Measurements from ENCODE around the gene CNFN.

Gene CNFN

GRCh38 chr19:42357290-42357689, 32.8 kb downstream of the CNFN start:
- no peak for DNase-seq (ENCODE audit: insufficient read length)
- TF ChIP-seq TAF1 (IDR thresholded peaks at IDR 0.05; ENCODE audit: borderline replicate concordance, low read depth, low read length) (no peak), POLR2A (IDR thresholded peaks at IDR 0.05; ENCODE audit: low read depth, low read length) (no peak)
- FAIRE-seq: no peak

GRCh38 chr19:42356686-42357085, 33.4 kb downstream of the CNFN start:
- TF ChIP-seq TAF1 (IDR thresholded peaks at IDR 0.05; ENCODE audit: borderline replicate concordance, low read depth, low read length) (no peak), POLR2A (IDR thresholded peaks at IDR 0.05; ENCODE audit: low read depth, low read length) (no peak), POLR2AphosphoS5 (IDR thresholded peaks at IDR 0.05; ENCODE audit: low read depth, low read length) (no peak)
- FAIRE-seq: no peak
- DNase-seq (ENCODE audit: insufficient read length): no peak

DNA sequence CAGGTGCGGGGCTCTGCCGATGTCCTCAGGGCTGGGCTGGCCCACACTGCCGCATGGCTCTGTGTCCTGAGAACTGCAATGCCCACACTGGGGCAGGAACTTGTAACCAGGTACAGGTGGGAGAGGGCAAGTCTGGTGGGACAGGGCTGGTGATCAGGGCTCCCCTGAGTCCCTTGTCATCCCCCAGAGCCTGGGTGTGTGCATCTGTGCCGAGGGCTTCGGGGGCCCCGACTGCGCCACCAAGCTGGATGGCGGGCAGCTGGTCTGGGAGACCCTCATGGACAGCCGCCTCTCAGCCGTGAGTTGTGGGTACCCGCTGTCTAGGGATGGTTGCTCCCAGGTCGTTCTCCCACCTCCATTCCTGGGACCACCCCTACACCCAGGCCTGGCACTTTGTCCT, 34.2 kb downstream of the CNFN start:
- TF ChIP-seq TAF1 (IDR thresholded peaks at IDR 0.05; ENCODE audit: borderline replicate concordance, low read depth, low read length): no peak
- no peak for TF ChIP-seq POLR2AphosphoS5 (IDR thresholded peaks at IDR 0.05; ENCODE audit: low read depth, low read length)
- TF ChIP-seq POLR2A (IDR thresholded peaks at IDR 0.05; ENCODE audit: low read depth, low read length): no peak
- FAIRE-seq (no peak), DNase-seq (ENCODE audit: insufficient read length) (no peak)

- TF ChIP-seq POLR2AphosphoS5 (IDR thresholded peaks at IDR 0.05; ENCODE audit: low read depth, low read length) (no peak), POLR2A (IDR thresholded peaks at IDR 0.05; ENCODE audit: low read depth, low read length) (no peak), TAF1 (IDR thresholded peaks at IDR 0.05; ENCODE audit: borderline replicate concordance, low read depth, low read length) (no peak)
- DNase-seq (ENCODE audit: insufficient read length): no peak
- FAIRE-seq: no peak
Observed at GRCh38 chr19:42353341-42354015, 36.6 kb downstream of the CNFN start.

- no peak for FAIRE-seq
- no peak for DNase-seq (ENCODE audit: insufficient read length)
- TF ChIP-seq POLR2A (IDR thresholded peaks at IDR 0.05; ENCODE audit: low read depth, low read length) (no peak), TAF1 (IDR thresholded peaks at IDR 0.05; ENCODE audit: borderline replicate concordance, low read depth, low read length) (no peak), POLR2AphosphoS5 (IDR thresholded peaks at IDR 0.05; ENCODE audit: low read depth, low read length) (no peak)
Observed at GRCh38 chr19:42352301-42353259, 37.5 kb downstream of the CNFN start.

GRCh38 chr19:42351079-42351735, 38.9 kb downstream of the CNFN start:
- TF ChIP-seq POLR2A (IDR thresholded peaks at IDR 0.05; ENCODE audit: low read depth, low read length) (no peak), TAF1 (IDR thresholded peaks at IDR 0.05; ENCODE audit: borderline replicate concordance, low read depth, low read length) (no peak), POLR2AphosphoS5 (IDR thresholded peaks at IDR 0.05; ENCODE audit: low read depth, low read length) (no peak)

DNA sequence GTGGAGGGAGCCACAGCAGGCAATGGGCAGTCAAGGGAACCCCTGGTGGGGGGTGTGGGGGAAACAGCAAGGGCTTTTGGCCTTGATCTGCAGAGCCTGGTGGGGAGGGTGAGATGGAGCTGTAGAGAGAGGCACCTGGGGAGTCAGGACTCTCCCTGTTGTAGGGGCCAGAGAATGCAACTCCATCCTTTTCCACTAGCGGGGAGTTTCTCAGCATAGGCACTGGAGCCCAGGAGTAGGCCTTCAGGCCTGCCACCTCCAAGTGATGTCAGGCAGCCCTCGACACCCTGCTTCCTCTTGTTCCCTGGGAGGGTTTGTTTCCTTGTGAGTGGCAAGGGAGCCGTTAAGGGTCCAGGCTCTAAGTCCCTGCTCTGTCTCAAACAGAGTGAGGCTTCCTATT, 39.7 kb downstream of the CNFN start:
- DNase-seq (ENCODE audit: insufficient read length): no peak
- FAIRE-seq: no peak
- TF ChIP-seq TAF1 (IDR thresholded peaks at IDR 0.05; ENCODE audit: borderline replicate concordance, low read depth, low read length) (no peak), POLR2A (IDR thresholded peaks at IDR 0.05; ENCODE audit: low read depth, low read length) (no peak), POLR2AphosphoS5 (IDR thresholded peaks at IDR 0.05; ENCODE audit: low read depth, low read length) (no peak)

More at GRCh38 chr19:42351079-42351735, 38.9 kb downstream of the CNFN start:
- FAIRE-seq (no peak), DNase-seq (ENCODE audit: insufficient read length) (no peak)

- TF ChIP-seq TAF1 (IDR thresholded peaks at IDR 0.05; ENCODE audit: borderline replicate concordance, low read depth, low read length) (no peak), POLR2AphosphoS5 (IDR thresholded peaks at IDR 0.05; ENCODE audit: low read depth, low read length) (no peak), POLR2A (IDR thresholded peaks at IDR 0.05; ENCODE audit: low read depth, low read length) (no peak)
- no peak for DNase-seq (ENCODE audit: insufficient read length)
- no peak for FAIRE-seq
Observed at GRCh38 chr19:42349378-42350107, 40.6 kb downstream of the CNFN start.

- FAIRE-seq (no peak), DNase-seq (ENCODE audit: insufficient read length) (no peak)
- no peak for TF ChIP-seq POLR2AphosphoS5 (IDR thresholded peaks at IDR 0.05; ENCODE audit: low read depth, low read length)
- TF ChIP-seq POLR2A (IDR thresholded peaks at IDR 0.05; ENCODE audit: low read depth, low read length): no peak
- no peak for TF ChIP-seq TAF1 (IDR thresholded peaks at IDR 0.05; ENCODE audit: borderline replicate concordance, low read depth, low read length)
Observed at GRCh38 chr19:42348211-42348610, 41.9 kb downstream of the CNFN start.

- TF ChIP-seq POLR2AphosphoS5 (IDR thresholded peaks at IDR 0.05; ENCODE audit: low read depth, low read length): no peak
- no peak for TF ChIP-seq POLR2A (IDR thresholded peaks at IDR 0.05; ENCODE audit: low read depth, low read length)
- no peak for TF ChIP-seq TAF1 (IDR thresholded peaks at IDR 0.05; ENCODE audit: borderline replicate concordance, low read depth, low read length)
- FAIRE-seq (no peak), DNase-seq (ENCODE audit: insufficient read length) (no peak)
Observed at GRCh38 chr19:42345191-42345812, 44.8 kb downstream of the CNFN start.

Data from GM12892 (cell line).